Activated naive CD8-positive, alpha-beta T cell treated with anti-CD3 and anti-CD28 coated beads, Interleukin-2, amount 50 U/mL, for 24 hours (primary cell): ENCODE data around the gene TGM3.

ENCODE experiments used
- ATAC-seq: fragments of 150-1000 bp; cut with Tn5 transposase; one replicate; pipeline ENCODE4 v1.10.0; 2021
- DNase-seq: peaks from one replicate; pipeline ENCODE4 v3.0.0; 2021
- H3K27ac Mint-ChIP-seq: one replicate; pipeline ENCODE4 v1.8.0; 2021; ENCODE audit warnings: mild to moderate bottlenecking, mixed read lengths
- H3K27me3 Mint-ChIP-seq: one replicate; pipeline ENCODE4 v1.8.0; 2021; ENCODE audit warnings: mixed read lengths
- H3K36me3 Mint-ChIP-seq: one replicate; pipeline ENCODE4 v1.8.0; 2021; ENCODE audit warnings: low read depth, mixed read lengths
- H3K4me1 Mint-ChIP-seq: one replicate; pipeline ENCODE4 v1.8.0; 2021; ENCODE audit warnings: mixed read lengths
- H3K4me3 Mint-ChIP-seq: one replicate; pipeline ENCODE4 v1.8.0; 2021; ENCODE audit warnings: mild to moderate bottlenecking, moderate library complexity, mixed read lengths
- H3K9me3 Mint-ChIP-seq: one replicate; pipeline ENCODE4 v1.8.0; 2021; ENCODE audit warnings: mixed read lengths

The TGM3 gene

DNA sequence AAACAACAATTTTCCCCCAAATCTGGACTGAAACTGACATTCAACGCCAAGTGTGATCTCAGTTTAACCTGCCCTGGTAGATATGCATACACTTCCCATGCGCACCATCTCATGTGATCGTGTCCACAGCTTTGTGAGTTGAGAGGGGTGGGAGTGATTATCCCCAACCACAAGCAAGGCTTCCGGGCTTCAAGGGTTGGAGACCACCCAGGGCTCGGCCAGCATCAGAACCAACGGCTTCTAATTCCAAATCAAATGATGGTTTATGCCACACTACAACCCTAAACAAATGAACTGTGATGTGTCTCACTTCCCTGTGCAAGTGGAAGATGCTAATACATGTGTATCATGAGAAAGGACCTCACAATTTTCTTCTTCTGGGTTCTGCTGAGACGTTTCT lies 515 bp upstream of the TGM3 start:
- H3K36me3 Mint-ChIP-seq: no peaks in the 10 kb centered on the region

DNA sequence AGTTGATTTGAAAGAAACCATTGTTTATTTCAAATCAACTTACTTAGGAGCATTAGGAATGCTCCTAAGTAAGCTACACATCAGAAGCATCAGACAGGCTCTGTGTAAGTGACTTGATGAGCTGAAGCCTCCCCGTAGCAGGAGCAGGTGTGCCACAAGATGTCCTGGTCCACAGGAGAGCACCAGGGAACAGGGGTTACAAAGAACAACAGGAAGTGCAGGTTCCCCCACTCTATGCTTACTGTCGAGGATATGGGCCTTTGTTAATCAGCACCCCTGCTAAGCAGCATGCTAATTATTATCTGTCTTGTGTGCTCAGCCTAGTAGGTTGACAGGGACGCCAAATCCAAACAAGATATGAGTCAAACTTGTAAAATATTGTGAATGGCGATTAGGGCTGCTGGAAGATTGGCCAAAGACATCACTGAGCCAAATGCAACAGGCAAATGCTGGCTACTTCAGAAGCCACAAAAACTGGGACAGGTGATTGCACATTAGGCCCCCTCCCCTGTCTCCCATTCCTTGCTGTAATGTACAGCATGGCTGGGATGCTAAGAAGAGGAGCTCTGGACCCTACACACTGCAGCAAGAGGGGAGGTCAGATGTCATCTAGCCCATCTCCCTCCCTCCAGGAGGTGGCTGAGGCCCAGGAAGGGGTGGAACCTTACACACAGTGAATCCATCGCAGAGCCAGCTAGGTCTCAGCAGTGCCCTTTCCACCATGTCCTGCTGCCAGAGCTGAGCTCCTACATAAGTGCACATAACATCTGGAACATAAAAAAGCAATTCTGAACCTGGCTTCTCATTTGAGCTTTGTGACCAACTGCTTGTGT lies 939 bp downstream of the TGM3 start:
- Mint-ChIP-seq H3K9me3 (no peaks in the 10 kb centered on the region), H3K27me3 (peaks cover 8% of the 10 kb centered on the region), H3K4me3 (no peak overlapping the region), H3K27ac (no peak overlapping the region), H3K4me1 (peaks cover 13% of the 10 kb centered on the region), H3K36me3 (no peaks in the 10 kb centered on the region)
- DNase-seq (no peak), ATAC-seq (no peak)

More for the DNA sequence above, 515 bp upstream of the TGM3 start:
- ATAC-seq: no peak
- peaks cover 2% of the 10 kb centered on the region for H3K4me1 Mint-ChIP-seq
- H3K9me3 Mint-ChIP-seq: no peaks in the 10 kb centered on the region
- no peak overlapping the region for H3K27ac Mint-ChIP-seq
- no peak overlapping the region for H3K4me3 Mint-ChIP-seq
- peaks cover 4% of the 10 kb centered on the region for H3K27me3 Mint-ChIP-seq
- no peak for DNase-seq

DNA sequence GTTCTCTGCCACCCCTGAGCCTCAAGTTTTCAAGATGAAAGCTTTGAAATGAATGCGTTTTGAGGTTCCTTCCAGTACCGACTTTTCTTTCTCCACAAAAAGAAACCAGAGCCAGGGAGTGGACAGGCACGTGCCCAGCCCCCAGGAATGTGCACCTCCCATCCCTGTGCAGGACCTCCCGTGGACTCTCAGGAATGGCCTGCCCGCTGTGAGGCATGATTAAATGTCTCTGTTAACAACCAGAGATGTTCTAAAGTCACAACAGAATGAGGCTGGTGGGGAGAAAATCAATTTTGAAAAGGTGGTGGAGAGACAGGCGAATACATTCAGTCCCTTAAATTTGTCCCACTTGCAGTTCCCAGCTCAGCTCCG lies 1.5 kb downstream of the TGM3 start:
- ATAC-seq (no peak), DNase-seq (no peak)
- H3K4me3 Mint-ChIP-seq: no peak overlapping the region
- H3K9me3 Mint-ChIP-seq: no peaks in the 10 kb centered on the region
- no peak overlapping the region for H3K27ac Mint-ChIP-seq
- H3K27me3 Mint-ChIP-seq: peaks cover 8% of the 10 kb centered on the region
- H3K36me3 Mint-ChIP-seq: no peaks in the 10 kb centered on the region
- H3K4me1 Mint-ChIP-seq: peaks cover 14% of the 10 kb centered on the region

DNA sequence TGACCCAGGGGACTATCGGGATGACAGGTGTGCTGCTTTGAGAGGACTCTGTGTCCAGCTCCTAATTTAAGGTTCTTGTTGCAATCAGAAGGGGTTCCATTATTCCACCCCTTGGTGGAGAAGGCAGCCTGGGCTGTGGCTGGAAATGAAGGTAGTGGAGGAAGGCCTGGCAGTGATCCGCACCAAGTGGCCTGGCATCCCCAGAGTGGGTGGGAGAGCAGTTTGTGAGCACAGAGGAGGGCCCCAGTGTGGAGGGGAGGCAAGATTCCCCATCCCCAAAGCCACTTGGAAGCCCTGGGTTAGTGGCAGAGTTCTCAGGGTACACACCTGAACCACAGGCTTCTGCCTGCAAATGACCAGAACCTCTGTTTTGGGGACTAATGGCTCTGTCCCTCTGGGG lies 2.3 kb downstream of the TGM3 start:
- Mint-ChIP-seq H3K9me3 (no peaks in the 10 kb centered on the region), H3K27me3 (peaks cover 10% of the 10 kb centered on the region), H3K4me1 (peaks cover 14% of the 10 kb centered on the region), H3K4me3 (no peak overlapping the region), H3K36me3 (no peaks in the 10 kb centered on the region), H3K27ac (no peak overlapping the region)
- DNase-seq (no peak), ATAC-seq (no peak)

DNA sequence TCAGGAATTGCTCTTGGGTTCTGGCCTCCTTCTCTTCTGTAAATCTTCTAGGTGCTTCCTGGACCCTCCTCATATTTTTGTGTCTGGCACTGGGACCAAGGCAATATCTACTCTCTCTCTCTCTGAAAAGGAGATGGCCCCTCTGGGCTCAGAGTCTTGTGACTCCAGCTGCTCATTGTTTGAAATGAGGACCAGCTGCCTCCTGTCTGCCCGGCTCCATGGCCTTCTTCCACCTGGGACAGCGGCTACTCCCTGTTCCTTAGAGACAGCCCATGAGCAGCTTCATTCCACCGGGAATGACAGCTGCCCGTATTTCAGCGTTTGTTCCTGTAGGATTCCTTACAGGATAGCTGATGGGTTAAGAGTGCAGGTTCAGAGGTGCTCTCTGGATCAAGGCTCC lies 2.9 kb downstream of the TGM3 start:
- DNase-seq (no peak), ATAC-seq (no peak)
- Mint-ChIP-seq H3K27me3 (peaks cover 10% of the 10 kb centered on the region), H3K36me3 (no peaks in the 10 kb centered on the region), H3K27ac (no peak overlapping the region), H3K4me3 (no peak overlapping the region), H3K4me1 (peaks cover 14% of the 10 kb centered on the region), H3K9me3 (no peaks in the 10 kb centered on the region)

DNA sequence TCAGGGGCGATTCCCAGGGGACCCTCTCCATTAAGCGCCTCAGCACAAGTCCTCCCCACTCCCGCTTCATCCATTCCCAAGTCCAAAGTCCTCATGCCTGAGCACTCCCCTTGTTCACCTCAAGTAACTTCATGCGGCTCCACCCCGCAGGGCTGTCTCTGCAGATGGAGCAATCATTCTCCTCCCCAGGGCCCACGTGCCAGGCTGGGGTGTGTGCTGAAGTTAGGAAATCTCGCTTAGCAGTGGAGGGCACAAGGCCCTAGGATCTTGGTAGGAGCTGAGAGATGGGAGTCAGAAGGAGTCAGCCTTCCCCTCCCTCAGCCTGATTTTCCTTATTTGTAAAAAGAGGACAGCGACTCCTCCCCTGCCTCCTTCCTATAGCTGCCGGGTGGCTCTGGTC lies 3.5 kb downstream of the TGM3 start:
- H3K4me3 Mint-ChIP-seq: no peak overlapping the region
- no peaks in the 10 kb centered on the region for H3K9me3 Mint-ChIP-seq
- no peak for ATAC-seq
- no peak overlapping the region for H3K27ac Mint-ChIP-seq
- H3K27me3 Mint-ChIP-seq: peaks cover 10% of the 10 kb centered on the region
- H3K36me3 Mint-ChIP-seq: no peaks in the 10 kb centered on the region
- peaks cover 14% of the 10 kb centered on the region for H3K4me1 Mint-ChIP-seq
- DNase-seq: no peak

DNA sequence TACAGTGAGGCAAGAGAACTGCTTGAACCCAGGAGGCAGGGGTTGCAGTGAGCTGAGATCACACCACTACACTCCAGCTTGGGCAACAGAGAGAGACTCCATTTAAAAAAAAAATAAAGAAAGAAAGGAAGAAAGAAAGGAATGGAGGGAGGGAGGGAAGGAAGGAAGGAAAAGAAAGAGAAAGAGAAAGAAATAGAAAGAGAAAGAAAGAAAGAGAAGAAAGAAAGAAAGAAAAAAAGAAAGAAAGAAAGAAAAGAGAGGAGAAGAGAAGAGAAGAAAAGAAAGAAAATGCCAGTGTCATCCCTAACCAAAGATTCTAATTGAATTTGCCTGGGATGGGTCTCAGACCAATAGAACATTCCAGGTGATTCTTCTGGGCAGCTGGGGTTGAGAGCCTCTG lies 4.2 kb downstream of the TGM3 start:
- DNase-seq: no peak
- peaks cover 10% of the 10 kb centered on the region for H3K27me3 Mint-ChIP-seq
- H3K4me3 Mint-ChIP-seq: no peak overlapping the region
- H3K9me3 Mint-ChIP-seq: no peaks in the 10 kb centered on the region
- no peak overlapping the region for H3K27ac Mint-ChIP-seq
- no peak for ATAC-seq
- no peaks in the 10 kb centered on the region for H3K36me3 Mint-ChIP-seq
- H3K4me1 Mint-ChIP-seq: peaks cover 14% of the 10 kb centered on the region

DNA sequence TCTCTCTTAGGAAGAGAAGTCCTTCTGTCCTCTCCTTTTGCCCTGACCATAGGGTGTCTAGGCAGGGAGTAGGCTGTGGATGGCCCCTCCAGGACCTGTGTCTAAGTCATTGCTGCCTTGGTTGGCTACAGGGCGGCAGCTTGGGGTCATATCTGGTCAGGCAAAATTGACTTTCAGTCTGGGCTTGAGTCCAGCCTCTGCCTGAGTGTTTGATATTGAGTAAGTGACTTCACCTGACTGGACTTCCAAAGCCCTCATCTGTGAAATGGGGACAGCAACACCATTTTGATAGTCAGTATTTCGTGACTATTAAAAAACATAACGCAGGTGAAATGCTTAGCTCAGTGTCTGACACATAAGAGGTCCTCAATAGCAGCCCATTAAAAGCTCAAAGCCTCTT lies 4.6 kb downstream of the TGM3 start:
- Mint-ChIP-seq H3K27ac (no peak overlapping the region), H3K4me3 (no peak overlapping the region), H3K4me1 (peaks cover 14% of the 10 kb centered on the region), H3K27me3 (peaks cover 12% of the 10 kb centered on the region), H3K9me3 (no peaks in the 10 kb centered on the region), H3K36me3 (no peaks in the 10 kb centered on the region)
- ATAC-seq (no peak), DNase-seq (no peak)

DNA sequence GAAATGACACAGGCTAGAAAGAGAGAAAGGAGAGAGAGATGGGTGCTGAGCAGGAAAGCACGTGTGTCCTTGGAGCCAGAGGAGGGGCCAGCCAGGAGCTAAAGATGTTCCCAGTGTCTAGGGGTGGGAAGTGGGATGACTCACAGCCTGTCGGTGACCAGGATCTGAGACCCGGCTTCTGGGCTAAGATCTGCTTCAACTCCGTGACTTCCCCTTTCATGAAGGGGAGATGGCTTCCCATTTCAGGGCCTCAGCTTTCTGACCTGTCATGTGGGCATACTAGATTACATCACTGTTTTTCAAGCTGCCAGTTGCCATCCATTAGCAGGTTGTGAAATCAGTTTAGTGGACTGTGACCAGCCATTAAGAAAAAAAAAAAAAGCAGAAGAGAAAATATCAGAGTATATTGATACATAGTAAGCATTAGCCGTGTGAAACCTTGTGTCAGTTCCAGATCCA lies 5.4 kb downstream of the TGM3 start:
- peaks cover 12% of the 10 kb centered on the region for H3K27me3 Mint-ChIP-seq
- H3K27ac Mint-ChIP-seq: no peak overlapping the region
- ATAC-seq: peak; percentile 47
- H3K4me3 Mint-ChIP-seq: no peak overlapping the region
- H3K9me3 Mint-ChIP-seq: no peaks in the 10 kb centered on the region
- DNase-seq: peak; percentile 18
- H3K36me3 Mint-ChIP-seq: no peaks in the 10 kb centered on the region
- peaks cover 14% of the 10 kb centered on the region for H3K4me1 Mint-ChIP-seq

DNA sequence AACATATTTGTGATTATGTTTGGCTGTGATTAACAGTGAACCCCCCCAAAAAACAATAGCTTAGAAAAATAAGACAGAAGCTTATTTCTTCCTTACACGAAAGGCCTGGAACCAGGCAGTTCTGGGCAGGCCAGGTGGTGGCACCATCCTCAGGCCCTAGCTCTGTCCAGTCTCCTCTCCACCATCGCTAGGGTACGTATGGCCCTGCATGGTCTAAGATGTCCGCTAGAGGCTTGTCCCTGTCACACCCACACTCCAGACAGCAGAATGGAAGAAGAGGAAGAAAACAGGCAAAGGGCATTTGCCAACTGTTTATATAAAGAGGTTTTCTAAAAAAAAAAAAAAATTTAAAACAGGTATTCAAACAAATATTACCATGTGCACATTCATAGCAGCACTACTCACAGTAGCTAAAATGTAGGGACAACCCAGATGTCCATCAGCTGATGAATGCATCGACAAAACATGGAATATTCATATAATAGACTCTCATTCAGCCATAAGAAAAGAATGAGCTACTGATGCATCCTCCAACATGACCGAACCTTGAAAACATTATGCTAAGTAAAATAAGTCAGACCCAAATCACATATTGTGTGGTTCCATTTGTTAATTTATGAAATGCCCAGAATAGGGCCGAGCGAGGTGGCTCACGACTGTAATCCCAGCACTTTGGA lies 6.7 kb downstream of the TGM3 start:
- H3K36me3 Mint-ChIP-seq: no peaks in the 10 kb centered on the region
- no peaks in the 10 kb centered on the region for H3K9me3 Mint-ChIP-seq
- H3K4me1 Mint-ChIP-seq: peaks cover 14% of the 10 kb centered on the region
- ATAC-seq (no peak), DNase-seq (no peak)
- no peak overlapping the region for H3K4me3 Mint-ChIP-seq
- no peak overlapping the region for H3K27ac Mint-ChIP-seq
- H3K27me3 Mint-ChIP-seq: peaks cover 16% of the 10 kb centered on the region

DNA sequence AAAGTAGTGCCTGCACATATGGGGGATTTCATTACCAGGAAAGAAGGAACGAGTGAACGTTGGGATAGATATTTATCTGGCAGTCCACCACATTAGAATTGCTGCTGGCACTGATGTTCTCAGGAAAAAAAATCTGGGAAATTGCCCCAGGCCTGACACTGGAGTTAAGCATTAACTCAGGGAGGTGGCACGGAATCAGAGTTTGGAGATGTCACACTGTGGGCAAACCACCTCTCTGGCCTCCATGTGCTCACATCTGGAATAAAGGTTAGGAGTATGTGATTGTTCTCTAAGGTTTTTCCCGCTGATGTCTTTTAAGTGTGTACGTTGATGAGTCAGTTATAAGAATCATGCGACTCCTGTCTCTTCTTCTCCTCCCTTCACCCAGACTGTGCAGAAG lies 7.9 kb downstream of the TGM3 start:
- Mint-ChIP-seq H3K27me3 (peaks cover 15% of the 10 kb centered on the region), H3K9me3 (no peaks in the 10 kb centered on the region), H3K36me3 (no peaks in the 10 kb centered on the region), H3K4me1 (peaks cover 14% of the 10 kb centered on the region), H3K4me3 (no peak overlapping the region), H3K27ac (no peak overlapping the region)
- DNase-seq: no peak
- no peak for ATAC-seq

DNA sequence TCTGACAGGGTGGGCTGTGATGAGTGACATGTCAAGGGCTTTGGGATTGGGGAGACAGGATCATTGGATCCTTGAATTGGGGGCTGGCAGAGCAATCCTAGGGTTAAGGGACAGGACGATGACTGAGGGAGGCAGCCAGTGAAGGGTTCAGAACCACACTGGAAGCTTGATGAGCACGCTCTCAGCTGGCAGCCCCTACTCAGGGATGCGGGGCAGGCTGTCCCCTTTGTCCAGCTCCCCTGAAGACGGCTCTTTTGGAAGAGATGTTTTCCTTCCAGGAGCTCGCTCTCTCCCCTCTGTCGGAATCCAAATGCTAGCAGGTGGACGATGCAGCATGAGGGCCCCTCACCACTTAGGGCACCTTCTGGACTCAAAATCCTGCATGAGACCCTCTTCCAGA lies 8.4 kb downstream of the TGM3 start:
- H3K27ac Mint-ChIP-seq: no peak overlapping the region
- ATAC-seq (no peak), DNase-seq (no peak)
- H3K4me3 Mint-ChIP-seq: no peak overlapping the region
- peaks cover 15% of the 10 kb centered on the region for H3K27me3 Mint-ChIP-seq
- H3K36me3 Mint-ChIP-seq: no peaks in the 10 kb centered on the region
- H3K9me3 Mint-ChIP-seq: no peaks in the 10 kb centered on the region
- peaks cover 14% of the 10 kb centered on the region for H3K4me1 Mint-ChIP-seq

DNA sequence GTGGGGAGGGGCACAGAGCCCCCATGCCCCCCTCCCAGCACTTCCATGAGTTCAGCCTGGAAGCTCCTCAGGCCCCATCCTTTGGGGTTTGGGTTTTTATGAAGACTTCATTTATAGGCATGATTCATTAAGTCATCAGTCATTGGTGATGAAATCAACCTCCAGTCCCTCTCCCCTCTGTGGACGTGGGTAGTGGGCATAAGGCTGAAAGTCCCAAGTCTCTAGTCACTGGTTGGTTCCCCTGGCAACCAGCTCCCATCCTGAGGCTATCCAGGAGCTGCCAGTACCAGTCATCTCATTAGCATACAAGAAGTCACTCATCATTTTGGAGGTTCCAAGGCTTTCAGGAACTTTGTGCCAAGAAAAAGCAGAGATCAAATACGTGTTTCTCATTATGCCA lies 9.2 kb downstream of the TGM3 start:
- ATAC-seq (no peak), DNase-seq (no peak)

DNA sequence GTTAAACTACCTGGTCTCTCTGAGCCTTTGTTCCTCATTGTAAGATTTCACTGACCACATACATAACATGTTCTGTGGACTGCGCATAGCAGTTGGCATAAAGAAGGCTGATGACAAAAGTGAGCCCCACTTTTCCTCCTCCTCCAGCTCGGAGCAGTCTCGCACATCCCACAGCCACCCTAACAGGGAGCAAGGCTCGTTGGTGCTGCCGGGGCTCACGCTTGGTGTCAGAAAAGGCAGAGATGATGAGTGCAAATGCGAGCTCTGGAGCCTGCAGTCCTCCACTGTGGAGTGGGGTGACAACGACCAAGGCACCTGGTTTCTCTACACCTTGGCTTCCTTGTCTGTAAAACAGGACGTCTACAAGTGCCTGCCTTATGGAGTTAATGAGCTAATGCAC lies 9.7 kb downstream of the TGM3 start:
- ATAC-seq: no peak
- no peaks in the 10 kb centered on the region for H3K9me3 Mint-ChIP-seq
- H3K4me3 Mint-ChIP-seq: no peak overlapping the region
- no peak for DNase-seq
- peaks cover 15% of the 10 kb centered on the region for H3K27me3 Mint-ChIP-seq
- H3K4me1 Mint-ChIP-seq: peaks cover 12% of the 10 kb centered on the region
- no peaks in the 10 kb centered on the region for H3K36me3 Mint-ChIP-seq
- no peak overlapping the region for H3K27ac Mint-ChIP-seq

More for the DNA sequence above, 9.2 kb downstream of the TGM3 start:
- Mint-ChIP-seq H3K9me3 (no peaks in the 10 kb centered on the region), H3K4me3 (no peak overlapping the region), H3K27ac (no peak overlapping the region), H3K4me1 (peaks cover 13% of the 10 kb centered on the region), H3K27me3 (peaks cover 15% of the 10 kb centered on the region), H3K36me3 (no peaks in the 10 kb centered on the region)

DNA sequence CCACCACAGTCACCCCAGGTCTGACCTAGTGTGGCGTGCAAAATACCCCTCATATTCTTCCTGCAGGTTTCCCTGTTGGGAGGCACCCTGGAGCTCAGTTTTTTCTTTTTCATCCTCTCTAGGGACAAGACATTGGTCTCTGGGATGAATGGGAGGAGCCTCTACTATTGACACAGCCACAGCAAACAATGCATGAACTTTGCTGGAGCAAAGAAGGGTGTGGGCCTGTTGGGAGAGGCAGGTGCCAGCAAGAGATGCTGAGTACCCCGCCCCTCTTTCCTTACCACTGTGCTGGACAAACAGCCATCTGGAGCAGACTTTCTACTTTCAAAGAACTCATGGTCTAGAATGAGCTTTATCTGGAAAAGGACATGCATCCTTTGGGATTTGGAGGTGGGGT lies 10.1 kb downstream of the TGM3 start:
- Mint-ChIP-seq H3K27ac (no peak overlapping the region), H3K9me3 (no peaks in the 10 kb centered on the region), H3K27me3 (peaks cover 11% of the 10 kb centered on the region), H3K4me1 (peaks cover 9% of the 10 kb centered on the region), H3K36me3 (no peaks in the 10 kb centered on the region), H3K4me3 (no peak overlapping the region)
- no peak for DNase-seq
- no peak for ATAC-seq
